ENCODE measurements around the gene SLC12A5.

- TF ChIP-seq CTCF (IDR thresholded peaks at IDR 0.05) (no peak), POLR2AphosphoS5 (IDR thresholded peaks at IDR 0.05) (no peak)
Observed at GRCh38 chr20:46100988-46101387, 72.0 kb downstream of the SLC12A5 start.

Measured in esophagus muscularis mucosa (tissue), 3 donors.